B cell (primary cell): Measurements from ENCODE around the gene AP3S1. TPM values are rescaled to one million over a fixed set of nuclear protein-coding genes. Genes with fewer than 3 reads are reported as not detected.

Source experiments
- polyA plus RNA-seq: library from polyadenylated mRNA; depleted of rRNA; stranded (reverse); fragments of >200 nt; gene quantifications from 2 replicates; pipeline ENCODE4 v1.2.3, GENCODE V29; 2012
- total RNA-seq, 2 donors: library from RNA; stranded (reverse); fragments of 120-200 nt in 1 of 2; gene quantifications; 1 replicate in 1 of 2; 2 replicates in 1 of 2; pipeline versions ENCODE4 v1.2.3 to v1.2.4, GENCODE V29; 2013 to 2022

AP3S1 gene
- total and polyA plus RNA-seq, 2 donors (not counting 1 experiment from before 2014, with no cell fraction given): 12.8 to 47.6 TPM

Other genes starting within 250 kb of the AP3S1 start
- 4.9 and 5.4 TPM in 2 replicates for gene TICAM2, start 239.5 kb upstream of the AP3S1 start, total RNA-seq
- 0.55 and 0.97 TPM in 2 replicates for gene TICAM2, start 239.5 kb upstream of the AP3S1 start, polyA plus RNA-seq
- 40.3 and 40.4 TPM in 2 replicates for gene TMED7, start 215.9 kb upstream of the AP3S1 start, total RNA-seq
- 17.3 and 30.6 TPM in 2 replicates for gene TMED7, start 215.9 kb upstream of the AP3S1 start, polyA plus RNA-seq
- gene CDO1, start 25.3 kb upstream of the AP3S1 start, total RNA-seq: not detected in 2 replicates
- gene CDO1, start 25.3 kb upstream of the AP3S1 start, polyA plus RNA-seq: 0.12 TPM in 1 of 2 replicates, not detected in the other
- gene ATG12, start 370 bp upstream of the AP3S1 start, total RNA-seq: 97.5 and 101 TPM in 2 replicates
- 60.8 and 62.6 TPM in 2 replicates for gene ATG12, start 370 bp upstream of the AP3S1 start, polyA plus RNA-seq
- not detected in 2 replicates for gene LVRN, start 120.5 kb downstream of the AP3S1 start, total RNA-seq
- 0.06 TPM in 1 of 2 replicates, not detected in the other for gene LVRN, start 120.5 kb downstream of the AP3S1 start, polyA plus RNA-seq
- 0.34 TPM in 1 of 2 replicates, not detected in the other for gene ARL14EPL, start 190.5 kb downstream of the AP3S1 start, total RNA-seq
- gene ARL14EPL, start 190.5 kb downstream of the AP3S1 start, polyA plus RNA-seq: 0.17 and 0.19 TPM in 2 replicates
- gene COMMD10, start 243.1 kb downstream of the AP3S1 start, total RNA-seq: 48.2 and 48.7 TPM in 2 replicates
- 18.8 and 19.8 TPM in 2 replicates for gene COMMD10, start 243.1 kb downstream of the AP3S1 start, polyA plus RNA-seq